GM21737 (cell line): Measurements from ENCODE around the gene LYRM1.
"Not testable (repeated sequence)": the region's sequence is repeated elsewhere in the genome, so short reads cannot be mapped to it uniquely, and the experiment has no call there.

ENCODE experiments used
- ATAC-seq: cut with Tn5 transposase; IDR thresholded peaks from one replicate; pipeline ENCODE4 v1.9.1; 2021; ENCODE audit warnings: mild to moderate bottlenecking, moderate library complexity; ENCODE audit not compliant: unreplicated experiment

The LYRM1 gene

GRCh38 chr16:20900299-20901067, at the start of gene LYRM1, which contains the start of gene DCUN1D3:
Gene LYRM1 (plus strand): TSS chr16:20900771. CDS start chr16:20915556, 14,785 bp downstream.
Gene DCUN1D3 (minus strand): TSS chr16:20900358. CDS start chr16:20862538, 37,820 bp downstream.
- peak; percentile 67 for ATAC-seq

GRCh38 chr16:20850981-20851380, 49.6 kb upstream of the LYRM1 start:
- no peak for ATAC-seq

GRCh38 chr16:20851601-20852000, 49.0 kb upstream of the LYRM1 start:
- ATAC-seq: no peak

- ATAC-seq: no peak
Measured at GRCh38 chr16:20853143-20853542, 47.4 kb upstream of the LYRM1 start.

GRCh38 chr16:20853981-20854620, 46.5 kb upstream of the LYRM1 start:
- ATAC-seq: no peak

- no peak for ATAC-seq
Measured at GRCh38 chr16:20854963-20855362, 45.6 kb upstream of the LYRM1 start.

GRCh38 chr16:20857281-20857680, 43.3 kb upstream of the LYRM1 start:
- ATAC-seq: no peak

- ATAC-seq: no peak
Measured at GRCh38 chr16:20859229-20859628, 41.3 kb upstream of the LYRM1 start.

- ATAC-seq: no peak
Measured at GRCh38 chr16:20859699-20860098, 40.9 kb upstream of the LYRM1 start.

- no peak for ATAC-seq
Measured at GRCh38 chr16:20860361-20860760, 40.2 kb upstream of the LYRM1 start.

- not testable (repeated sequence) for ATAC-seq
Measured at GRCh38 chr16:20860995-20861394, 39.6 kb upstream of the LYRM1 start.

GRCh38 chr16:20862162-20862960, 38.2 kb upstream of the LYRM1 start:
- ATAC-seq: no peak

GRCh38 chr16:20864376-20864775, 36.2 kb upstream of the LYRM1 start:
- not testable (repeated sequence) for ATAC-seq

GRCh38 chr16:20865420-20866131, 35.0 kb upstream of the LYRM1 start:
- no peak for ATAC-seq

- no peak for ATAC-seq
Measured at GRCh38 chr16:20866145-20866772, 34.3 kb upstream of the LYRM1 start.

GRCh38 chr16:20866801-20867200, 33.8 kb upstream of the LYRM1 start:
- no peak for ATAC-seq

GRCh38 chr16:20867585-20867984, 33.0 kb upstream of the LYRM1 start:
- no peak for ATAC-seq

- ATAC-seq: no peak
Measured at GRCh38 chr16:20868890-20869289, 31.7 kb upstream of the LYRM1 start.

- ATAC-seq: no peak
Measured at GRCh38 chr16:20870122-20870820, 30.3 kb upstream of the LYRM1 start.

GRCh38 chr16:20871258-20871657, 29.3 kb upstream of the LYRM1 start:
- no peak for ATAC-seq
